Activated T-helper 17 cell treated with anti-CD3 and anti-CD28 coated beads, Interleukin-2, amount 50 U/mL, for 72 hours (primary cell): ENCODE data around the gene NPAS3. TPM values are rescaled to one million over a fixed set of nuclear protein-coding genes. Genes with fewer than 3 reads are reported as not detected.

Experiments
- ATAC-seq: fragments of 150-1000 bp; cut with Tn5 transposase; replicated peaks from 2 replicates; pipeline ENCODE4 v1.10.0; 2021; ENCODE audit warnings: mild to moderate bottlenecking, moderate library complexity
- H3K27ac Mint-ChIP-seq: one replicate; pipeline ENCODE4 v1.8.0; 2022; ENCODE audit warnings: mixed read lengths
- H3K27me3 Mint-ChIP-seq: one replicate; pipeline ENCODE4 v1.8.0; 2022; ENCODE audit warnings: mixed read lengths
- H3K36me3 Mint-ChIP-seq: one replicate; pipeline ENCODE4 v1.8.0; 2022; ENCODE audit warnings: low read depth, mild to moderate bottlenecking, mixed read lengths
- H3K4me1 Mint-ChIP-seq: one replicate; pipeline ENCODE4 v1.8.0; 2022; ENCODE audit warnings: mixed read lengths
- H3K4me3 Mint-ChIP-seq: one replicate; pipeline ENCODE4 v1.8.0; 2022; ENCODE audit warnings: mild to moderate bottlenecking, mixed read lengths
- H3K9me3 Mint-ChIP-seq: one replicate; pipeline ENCODE4 v1.8.0; 2022; ENCODE audit warnings: mixed read lengths
- total RNA-seq, 2 donors: library from RNA; stranded (reverse); gene quantifications; one replicate each; pipeline ENCODE4 v1.2.3, GENCODE V29; 2022

NPAS3 gene
- total RNA-seq, 2 donors from 2014 or later = not detected

DNA sequence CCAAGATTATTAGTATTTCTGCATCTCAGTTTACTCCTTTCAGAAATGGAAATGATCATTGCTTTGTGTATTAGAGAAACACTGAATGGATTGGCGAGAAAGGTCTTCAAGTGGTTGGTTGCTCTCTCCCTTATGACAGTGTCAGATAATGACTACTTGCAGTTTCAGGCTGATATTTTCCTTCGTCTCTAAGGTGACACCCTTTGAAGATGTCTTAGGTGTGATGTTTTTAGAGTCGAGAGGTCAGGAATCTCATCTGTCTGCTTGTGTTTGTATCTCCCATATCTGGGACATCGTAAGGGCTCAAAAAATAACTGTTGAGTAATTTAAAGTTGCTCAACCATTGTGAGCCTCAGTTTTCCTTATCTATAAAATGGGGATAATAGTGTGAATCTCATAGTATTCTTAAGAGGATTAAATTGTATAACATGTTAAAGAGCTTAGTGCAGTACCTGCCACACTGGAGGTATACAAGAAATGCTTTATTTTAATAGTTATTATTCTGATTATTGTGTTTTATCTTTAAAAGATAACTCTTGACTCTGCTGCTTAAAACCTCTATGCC, 40.1 kb downstream of the NPAS3 start:
- no peaks in the 10 kb centered on the region for H3K9me3 Mint-ChIP-seq
- H3K36me3 Mint-ChIP-seq = no peaks in the 10 kb centered on the region
- H3K27me3 Mint-ChIP-seq = peaks cover 4% of the 10 kb centered on the region
- ATAC-seq = no peak
- H3K4me3 Mint-ChIP-seq = no peak overlapping the region
- H3K4me1 Mint-ChIP-seq = no peaks in the 10 kb centered on the region
- H3K27ac Mint-ChIP-seq = no peak overlapping the region

GRCh38 chr14:32980178-32980901, 41.7 kb downstream of the NPAS3 start:
- Mint-ChIP-seq H3K4me1 (no peaks in the 10 kb centered on the region), H3K27me3 (peaks cover 7% of the 10 kb centered on the region), H3K27ac (no peak overlapping the region), H3K36me3 (no peaks in the 10 kb centered on the region), H3K4me3 (no peak overlapping the region), H3K9me3 (no peaks in the 10 kb centered on the region)
- no peak for ATAC-seq

DNA sequence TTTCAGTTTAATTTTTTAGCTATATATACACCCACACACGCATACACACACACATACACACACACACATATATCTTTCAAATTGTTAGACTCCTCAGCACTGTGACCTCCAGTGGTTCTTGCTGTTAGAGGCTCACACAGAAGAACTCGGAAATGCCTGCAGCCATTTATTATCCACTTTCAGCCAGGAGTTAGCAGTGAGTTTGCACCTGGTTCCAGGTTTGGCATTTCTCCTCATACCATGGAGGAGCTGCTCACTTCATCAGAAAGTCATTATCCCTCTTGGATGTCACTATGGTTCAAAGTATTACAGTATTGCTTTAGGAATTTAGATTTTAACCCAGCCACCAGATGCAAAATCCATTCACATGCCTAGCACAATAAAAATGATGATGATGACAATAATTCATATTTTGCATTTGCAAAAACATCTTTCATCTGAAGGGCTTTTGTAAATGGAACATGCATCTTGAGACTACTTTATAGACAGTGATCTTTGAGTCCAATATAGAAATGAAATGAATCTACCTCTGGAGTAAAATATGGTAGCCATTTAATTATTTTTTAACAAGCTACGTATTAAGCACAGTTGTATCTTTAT, 42.3 kb downstream of the NPAS3 start:
- Mint-ChIP-seq H3K4me3 (no peak overlapping the region), H3K27me3 (peaks cover 7% of the 10 kb centered on the region), H3K4me1 (no peaks in the 10 kb centered on the region), H3K36me3 (no peaks in the 10 kb centered on the region), H3K27ac (no peak overlapping the region), H3K9me3 (no peaks in the 10 kb centered on the region)
- ATAC-seq = no peak

DNA sequence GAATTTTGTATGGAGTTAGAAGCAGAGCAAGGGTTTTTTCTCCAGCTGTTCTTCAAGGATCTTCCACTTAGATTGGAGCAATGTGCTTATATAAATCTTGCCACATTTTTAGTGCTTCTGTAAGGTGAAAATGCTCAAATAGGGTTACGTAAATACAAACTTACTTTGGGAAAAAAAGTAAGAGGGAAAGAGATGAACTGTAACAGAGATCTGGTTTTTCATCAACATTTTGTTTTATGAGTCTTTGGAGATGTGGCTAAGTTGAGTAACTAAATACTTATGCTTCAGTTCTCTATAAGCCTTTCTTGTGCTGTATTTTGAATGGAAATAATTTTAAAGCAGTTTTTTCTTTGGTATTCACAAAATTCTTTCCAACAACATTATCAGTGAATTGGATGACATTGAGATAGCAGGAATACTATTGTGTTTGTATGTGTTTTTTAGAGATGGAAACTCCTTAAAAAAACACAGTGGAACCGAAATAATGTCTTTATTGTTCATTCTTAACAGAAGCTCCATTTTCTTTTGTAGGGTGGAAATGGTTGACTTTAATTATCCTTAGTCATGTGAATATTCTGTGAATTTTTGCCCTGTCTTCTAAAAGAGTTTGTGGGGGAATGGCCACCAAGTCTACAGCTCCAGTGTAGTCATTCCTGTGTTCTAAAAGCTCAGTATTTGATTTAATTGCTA, 45.7 kb downstream of the NPAS3 start:
- Mint-ChIP-seq H3K27ac (no peak overlapping the region), H3K4me3 (no peak overlapping the region), H3K4me1 (no peaks in the 10 kb centered on the region), H3K9me3 (no peaks in the 10 kb centered on the region), H3K27me3 (peaks cover 11% of the 10 kb centered on the region), H3K36me3 (no peaks in the 10 kb centered on the region)
- ATAC-seq = no peak

- ATAC-seq = no peak
- Mint-ChIP-seq H3K36me3 (no peaks in the 10 kb centered on the region), H3K27me3 (peaks cover 11% of the 10 kb centered on the region)
Observed at GRCh38 chr14:32985866-32986265, 47.2 kb downstream of the NPAS3 start.

DNA sequence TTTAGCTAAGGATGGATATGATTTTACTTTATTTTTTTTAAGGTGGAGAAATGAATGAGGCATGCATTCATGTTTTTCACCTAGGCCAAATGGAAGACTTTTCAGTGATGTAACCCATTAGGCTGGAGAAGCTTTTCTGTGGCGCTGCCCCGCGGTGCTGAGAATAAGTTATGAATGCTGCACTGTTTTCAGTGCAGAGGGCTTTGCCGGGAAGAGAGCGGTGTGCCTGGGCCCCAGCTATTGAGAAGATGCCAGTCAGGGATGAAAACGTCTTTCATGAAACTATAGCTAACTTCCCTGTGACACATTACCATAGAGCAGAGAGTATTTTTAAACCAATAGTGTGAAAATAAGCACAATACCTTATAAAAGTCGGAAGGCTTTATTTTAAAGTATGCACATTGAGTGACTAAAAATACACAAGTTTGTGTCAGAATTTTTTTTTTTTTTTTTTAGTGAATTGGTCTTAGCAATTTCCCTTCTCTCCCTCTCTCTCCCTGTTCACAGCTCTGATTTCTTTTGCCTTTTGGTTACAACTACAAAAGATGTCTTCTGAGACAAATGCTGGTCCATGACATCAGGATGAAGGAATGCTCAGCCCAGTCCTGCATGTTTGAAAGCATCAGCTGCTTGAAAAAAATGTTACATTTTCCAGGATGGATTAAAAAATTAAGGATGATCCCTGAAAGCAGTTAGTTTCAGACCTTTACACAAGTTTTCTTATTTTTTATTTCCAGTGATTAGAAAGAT, 48.3 kb downstream of the NPAS3 start:
- no peak overlapping the region for H3K27ac Mint-ChIP-seq
- no peaks in the 10 kb centered on the region for H3K4me1 Mint-ChIP-seq
- no peak for ATAC-seq
- H3K4me3 Mint-ChIP-seq = no peak overlapping the region
- no peaks in the 10 kb centered on the region for H3K36me3 Mint-ChIP-seq
- peaks cover 7% of the 10 kb centered on the region for H3K27me3 Mint-ChIP-seq
- no peaks in the 10 kb centered on the region for H3K9me3 Mint-ChIP-seq

More at GRCh38 chr14:32985866-32986265, 47.2 kb downstream of the NPAS3 start:
- Mint-ChIP-seq H3K9me3 (no peaks in the 10 kb centered on the region), H3K4me1 (no peaks in the 10 kb centered on the region), H3K27ac (no peak overlapping the region), H3K4me3 (no peak overlapping the region)

- no peak overlapping the region for H3K4me3 Mint-ChIP-seq
- no peak for ATAC-seq
- no peaks in the 10 kb centered on the region for H3K9me3 Mint-ChIP-seq
Observed at GRCh38 chr14:32991691-32992090, 53.0 kb downstream of the NPAS3 start.

DNA sequence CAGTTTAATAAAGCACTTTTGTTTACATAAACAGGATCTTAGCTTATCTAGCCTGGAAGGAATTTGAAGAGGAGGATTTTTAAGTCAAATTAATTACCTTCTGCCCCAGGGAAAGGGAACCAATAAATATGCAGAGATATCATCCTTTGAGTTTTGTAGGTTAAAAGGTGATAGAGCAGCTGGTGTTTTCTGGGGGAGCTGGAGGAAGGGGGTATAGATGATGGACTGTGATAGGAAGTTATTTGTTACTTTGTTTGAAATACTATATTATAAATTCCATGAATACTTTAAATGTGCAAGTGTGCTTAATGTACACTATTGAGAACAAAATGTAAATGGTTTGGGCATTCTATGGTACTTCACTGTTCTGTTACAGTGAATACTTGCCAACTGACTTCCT, 55.2 kb downstream of the NPAS3 start:
- peaks cover 16% of the 10 kb centered on the region for H3K27me3 Mint-ChIP-seq
- no peak for ATAC-seq
- H3K4me1 Mint-ChIP-seq = no peaks in the 10 kb centered on the region
- no peaks in the 10 kb centered on the region for H3K9me3 Mint-ChIP-seq
- H3K4me3 Mint-ChIP-seq = no peak overlapping the region
- no peak overlapping the region for H3K27ac Mint-ChIP-seq
- H3K36me3 Mint-ChIP-seq = no peaks in the 10 kb centered on the region

More at GRCh38 chr14:32991691-32992090, 53.0 kb downstream of the NPAS3 start:
- Mint-ChIP-seq H3K36me3 (no peaks in the 10 kb centered on the region), H3K4me1 (no peaks in the 10 kb centered on the region), H3K27ac (no peak overlapping the region), H3K27me3 (peaks cover 12% of the 10 kb centered on the region)

DNA sequence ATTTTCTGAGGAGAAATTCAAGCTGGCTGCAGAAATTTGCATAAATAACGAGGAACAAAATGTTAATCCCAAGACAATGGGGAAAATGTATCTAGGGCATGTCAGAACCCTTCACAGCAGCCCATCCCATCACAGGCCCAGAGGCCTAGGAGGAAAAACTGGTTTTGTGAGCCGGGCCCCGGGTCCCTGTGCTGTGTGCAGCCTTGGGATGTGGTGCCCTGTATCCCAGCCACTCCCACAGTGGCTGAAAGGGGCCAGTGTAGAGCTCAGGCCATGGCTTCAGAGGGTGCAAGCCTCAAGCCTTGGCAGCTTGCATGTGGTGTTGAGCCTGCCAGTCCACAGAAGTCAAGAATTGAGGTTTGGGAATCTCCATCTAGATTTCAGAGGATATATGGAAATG, 57.7 kb downstream of the NPAS3 start:
- Mint-ChIP-seq H3K36me3 (no peaks in the 10 kb centered on the region), H3K27ac (no peak overlapping the region), H3K4me1 (no peaks in the 10 kb centered on the region)

GRCh38 chr14:32998433-32998832, 59.8 kb downstream of the NPAS3 start:
- ATAC-seq = no peak
- Mint-ChIP-seq H3K4me3 (no peak overlapping the region), H3K27ac (no peak overlapping the region), H3K36me3 (no peaks in the 10 kb centered on the region), H3K27me3 (peaks cover 10% of the 10 kb centered on the region), H3K4me1 (no peaks in the 10 kb centered on the region), H3K9me3 (no peaks in the 10 kb centered on the region)

More for the DNA sequence above, 57.7 kb downstream of the NPAS3 start:
- no peak for ATAC-seq
- Mint-ChIP-seq H3K9me3 (no peaks in the 10 kb centered on the region), H3K4me3 (no peak overlapping the region), H3K27me3 (peaks cover 14% of the 10 kb centered on the region)

DNA sequence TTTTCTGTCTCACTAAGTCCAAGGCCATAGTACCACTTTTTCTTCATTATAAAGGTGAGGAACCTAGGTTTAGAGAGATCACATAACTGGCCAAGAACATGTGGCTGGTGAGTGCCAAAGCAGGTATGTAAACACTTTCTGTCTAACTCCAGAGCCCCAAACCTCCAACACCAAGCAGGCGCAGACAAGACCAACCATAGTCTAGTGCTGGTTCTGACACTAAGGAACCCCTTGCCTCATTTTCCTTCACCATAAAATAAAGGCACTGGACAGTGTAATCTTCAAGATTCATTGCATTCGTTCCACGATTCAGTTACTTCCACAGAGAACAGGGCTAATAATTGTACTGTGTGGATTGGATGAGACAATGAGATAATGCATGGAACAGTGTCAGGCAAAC, 71.0 kb downstream of the NPAS3 start:
- Mint-ChIP-seq H3K27me3 (peaks cover 4% of the 10 kb centered on the region), H3K27ac (no peak overlapping the region), H3K36me3 (no peaks in the 10 kb centered on the region), H3K9me3 (no peaks in the 10 kb centered on the region), H3K4me3 (no peak overlapping the region), H3K4me1 (no peaks in the 10 kb centered on the region)
- ATAC-seq = no peak

DNA sequence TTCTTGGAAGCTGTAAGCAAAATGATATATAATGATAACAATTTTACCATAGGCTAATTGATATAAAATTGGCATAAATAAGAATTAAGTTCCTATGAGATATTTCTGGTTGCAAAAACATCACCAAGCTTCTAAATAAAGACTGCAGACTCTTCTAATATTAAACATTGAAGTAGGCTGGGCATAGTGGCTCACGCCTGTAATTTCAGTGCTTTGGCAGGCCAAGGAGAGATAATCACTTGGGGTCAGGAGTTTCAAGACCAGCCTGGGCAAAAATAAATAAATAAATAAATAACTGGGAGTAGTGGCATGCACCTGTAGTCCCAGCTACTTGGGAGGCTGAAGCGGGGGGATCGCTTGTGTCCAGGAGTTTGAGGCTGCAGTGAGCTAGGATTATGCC, 71.8 kb downstream of the NPAS3 start:
- no peak for ATAC-seq

DNA sequence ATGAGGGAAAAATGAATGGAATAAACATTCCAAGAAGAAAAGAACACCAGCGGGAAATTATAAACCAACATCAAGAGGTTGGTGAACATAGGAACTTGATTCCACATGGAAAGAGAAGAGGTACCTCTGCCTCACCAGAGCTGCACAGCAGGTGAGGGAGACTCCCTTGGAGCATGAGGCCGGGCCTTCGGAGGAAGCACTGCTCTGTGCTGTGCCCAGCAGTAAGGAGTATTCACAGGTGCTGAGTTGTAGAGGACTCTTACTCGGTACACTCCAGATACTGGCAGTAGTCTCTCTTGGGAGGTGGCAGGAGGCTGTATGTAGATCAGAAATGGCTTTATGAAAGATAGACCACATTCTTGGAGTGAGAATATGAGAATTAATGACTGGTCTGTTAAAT, 76.0 kb downstream of the NPAS3 start:
- Mint-ChIP-seq H3K27ac (no peak overlapping the region), H3K27me3 (peaks cover 7% of the 10 kb centered on the region), H3K9me3 (no peaks in the 10 kb centered on the region), H3K4me1 (no peaks in the 10 kb centered on the region), H3K4me3 (no peak overlapping the region), H3K36me3 (no peaks in the 10 kb centered on the region)
- no peak for ATAC-seq

More for the DNA sequence above, 71.8 kb downstream of the NPAS3 start:
- H3K4me3 Mint-ChIP-seq = no peak overlapping the region
- H3K9me3 Mint-ChIP-seq = no peaks in the 10 kb centered on the region
- no peaks in the 10 kb centered on the region for H3K4me1 Mint-ChIP-seq
- H3K27me3 Mint-ChIP-seq = peaks cover 4% of the 10 kb centered on the region
- no peak overlapping the region for H3K27ac Mint-ChIP-seq
- no peaks in the 10 kb centered on the region for H3K36me3 Mint-ChIP-seq

- no peaks in the 10 kb centered on the region for H3K9me3 Mint-ChIP-seq
- H3K27me3 Mint-ChIP-seq = peaks cover 7% of the 10 kb centered on the region
Observed at GRCh38 chr14:33016613-33017012, 77.9 kb downstream of the NPAS3 start.

More at GRCh38 chr14:33016613-33017012, 77.9 kb downstream of the NPAS3 start:
- H3K27ac Mint-ChIP-seq = no peak overlapping the region
- no peaks in the 10 kb centered on the region for H3K36me3 Mint-ChIP-seq
- no peak for ATAC-seq
- H3K4me3 Mint-ChIP-seq = no peak overlapping the region
- H3K4me1 Mint-ChIP-seq = no peaks in the 10 kb centered on the region
